ENCODE data around the gene SSBP2.
A peak's percentile ranks its signal among the peaks of the same experiment; 100 is the strongest.

SSBP2 gene

GRCh38 chr5:81633891-81634290, 117.0 kb downstream of the SSBP2 start:
- H3K27me3 ChIP-seq (ENCODE audit: insufficient read depth, poor library complexity, severe bottlenecking): no peaks in the 10 kb centered on the region
- no peak overlapping the region for H3K27ac ChIP-seq (replicated peaks)
- H3K4me3 ChIP-seq (replicated peaks; ENCODE audit: insufficient read depth, low read length): no peak overlapping the region
- TF ChIP-seq SPI1 (IDR thresholded peaks at IDR 0.05; ENCODE audit: borderline replicate concordance, low read depth): peak; percentile 4; the same call in 1 of the 2 replicates
- no peak for TF ChIP-seq REST (IDR thresholded peaks at IDR 0.05; ENCODE audit: insufficient replicate concordance, low read depth)
- peak in 1 of 2 experiments; percentile 2 for DNase-seq (ENCODE audit: low read depth in 1 of 2, low spot score in 1 of 2)

DNA sequence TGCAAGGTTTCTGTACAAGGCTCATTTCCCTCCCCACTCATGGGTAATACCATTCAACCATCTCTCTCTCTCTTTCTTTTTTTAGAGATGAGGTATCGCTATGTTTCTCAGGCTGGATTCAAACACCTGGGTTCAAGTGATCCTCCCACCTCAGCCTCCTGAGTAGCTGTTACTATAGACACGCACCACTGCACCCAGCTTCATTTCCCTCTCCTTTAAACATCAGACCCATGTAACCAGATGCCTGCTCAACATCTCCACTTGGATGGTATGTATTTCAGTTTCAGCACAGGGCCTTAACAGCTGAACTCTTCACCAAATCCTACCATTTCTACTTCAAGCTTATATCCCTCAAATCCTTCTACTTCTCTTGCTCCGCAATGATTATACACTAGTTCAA, 117.4 kb downstream of the SSBP2 start:
- Histone ChIP-seq H3K27ac (replicated peaks) (no peak overlapping the region), H3K4me3 (replicated peaks; ENCODE audit: insufficient read depth, low read length) (no peak overlapping the region), H3K27me3 (ENCODE audit: insufficient read depth, poor library complexity, severe bottlenecking) (no peaks in the 10 kb centered on the region)
- TF ChIP-seq POLR2AphosphoS5 (IDR thresholded peaks at IDR 0.05; ENCODE audit: low read depth): no peak
- TF ChIP-seq, protein P1, sequence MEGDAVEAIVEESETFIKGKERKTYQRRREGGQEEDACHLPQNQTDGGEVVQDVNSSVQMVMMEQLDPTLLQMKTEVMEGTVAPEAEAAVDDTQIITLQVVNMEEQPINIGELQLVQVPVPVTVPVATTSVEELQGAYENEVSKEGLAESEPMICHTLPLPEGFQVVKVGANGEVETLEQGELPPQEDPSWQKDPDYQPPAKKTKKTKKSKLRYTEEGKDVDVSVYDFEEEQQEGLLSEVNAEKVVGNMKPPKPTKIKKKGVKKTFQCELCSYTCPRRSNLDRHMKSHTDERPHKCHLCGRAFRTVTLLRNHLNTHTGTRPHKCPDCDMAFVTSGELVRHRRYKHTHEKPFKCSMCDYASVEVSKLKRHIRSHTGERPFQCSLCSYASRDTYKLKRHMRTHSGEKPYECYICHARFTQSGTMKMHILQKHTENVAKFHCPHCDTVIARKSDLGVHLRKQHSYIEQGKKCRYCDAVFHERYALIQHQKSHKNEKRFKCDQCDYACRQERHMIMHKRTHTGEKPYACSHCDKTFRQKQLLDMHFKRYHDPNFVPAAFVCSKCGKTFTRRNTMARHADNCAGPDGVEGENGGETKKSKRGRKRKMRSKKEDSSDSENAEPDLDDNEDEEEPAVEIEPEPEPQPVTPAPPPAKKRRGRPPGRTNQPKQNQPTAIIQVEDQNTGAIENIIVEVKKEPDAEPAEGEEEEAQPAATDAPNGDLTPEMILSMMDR (IDR thresholded peaks at IDR 0.05; ENCODE audit: insufficient read depth, low read length): no peak
- no peak for TF ChIP-seq SPI1 (IDR thresholded peaks at IDR 0.05; ENCODE audit: borderline replicate concordance, low read depth)
- no peak for TF ChIP-seq REST (IDR thresholded peaks at IDR 0.05; ENCODE audit: insufficient replicate concordance, low read depth)
- no peak for TF ChIP-seq GABPA (IDR thresholded peaks at IDR 0.05; ENCODE audit: low read depth)
- no peak for DNase-seq (ENCODE audit: low read depth in 1 of 2, low spot score in 1 of 2)

DNA sequence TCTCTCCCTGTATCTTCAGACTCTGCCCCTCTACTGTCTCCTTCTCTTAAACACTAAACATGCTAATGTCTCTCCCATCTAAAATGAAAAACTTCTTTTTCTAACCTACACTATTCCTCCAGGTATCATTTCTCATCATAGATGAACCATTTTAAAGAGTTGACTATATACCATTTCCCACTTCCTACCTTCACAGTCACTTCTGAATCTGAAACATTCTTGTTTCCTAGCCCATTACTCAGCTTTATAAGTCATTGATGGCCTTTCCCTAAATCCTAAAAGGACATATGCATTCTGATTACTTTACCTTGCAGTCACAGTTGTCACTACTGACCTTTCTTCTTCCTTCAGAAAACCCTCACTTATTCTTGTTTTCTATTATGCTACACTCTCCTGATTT, 118.2 kb downstream of the SSBP2 start:
- no peak overlapping the region for H3K27ac ChIP-seq (replicated peaks)
- H3K27me3 ChIP-seq (ENCODE audit: insufficient read depth, poor library complexity, severe bottlenecking): no peaks in the 10 kb centered on the region
- H3K4me3 ChIP-seq (replicated peaks; ENCODE audit: insufficient read depth, low read length): no peak overlapping the region
- TF ChIP-seq SPI1 (IDR thresholded peaks at IDR 0.05; ENCODE audit: borderline replicate concordance, low read depth) (no peak), REST (IDR thresholded peaks at IDR 0.05; ENCODE audit: insufficient replicate concordance, low read depth) (no peak), POLR2AphosphoS5 (IDR thresholded peaks at IDR 0.05; ENCODE audit: low read depth) (no peak), GABPA (IDR thresholded peaks at IDR 0.05; ENCODE audit: low read depth) (no peak)
- TF ChIP-seq, protein P1 (IDR thresholded peaks at IDR 0.05; ENCODE audit: insufficient read depth, low read length): no peak
- DNase-seq (ENCODE audit: low read depth in 1 of 2, low spot score in 1 of 2): no peak

DNA sequence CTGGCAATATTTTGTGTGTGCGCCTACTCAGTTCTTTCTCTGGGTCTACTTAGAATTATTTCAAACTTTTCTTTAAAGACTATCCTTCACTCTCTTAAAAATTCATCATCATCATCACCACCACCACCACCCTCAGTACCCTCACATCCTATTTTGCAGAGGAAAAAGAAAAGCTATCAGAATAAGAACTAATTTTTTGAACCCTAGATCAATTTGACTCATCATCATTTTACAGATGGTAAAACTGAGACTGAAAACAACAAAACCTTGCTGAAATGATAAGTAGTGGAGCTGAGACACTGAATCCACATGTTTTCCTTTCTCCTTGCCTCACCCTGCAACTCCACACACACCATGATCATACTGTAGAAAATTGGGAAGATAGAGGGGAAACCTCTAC, 119.3 kb downstream of the SSBP2 start:
- no peak overlapping the region for H3K4me3 ChIP-seq (replicated peaks; ENCODE audit: insufficient read depth, low read length)
- TF ChIP-seq SPI1 (IDR thresholded peaks at IDR 0.05; ENCODE audit: borderline replicate concordance, low read depth): no peak
- no peak for TF ChIP-seq GABPA (IDR thresholded peaks at IDR 0.05; ENCODE audit: low read depth)
- no peak for DNase-seq (ENCODE audit: low read depth in 1 of 2, low spot score in 1 of 2)
- peak overlapping the region; percentile 62 for H3K27ac ChIP-seq (replicated peaks)
- H3K27me3 ChIP-seq (ENCODE audit: insufficient read depth, poor library complexity, severe bottlenecking): no peaks in the 10 kb centered on the region

All from HL-60 (cell line).